Muscle layer of duodenum (tissue), 2 donors: ENCODE data around the gene GSX2.

Experiments used
- H3K27ac ChIP-seq: one replicate; pipeline ENCODE4 v1.7.0; 2013; ENCODE audit warnings: mild to moderate bottlenecking, low read length
- H3K27me3 ChIP-seq: one replicate; pipeline ENCODE4 v1.7.0; 2013; ENCODE audit warnings: low read depth, mild to moderate bottlenecking, control low read depth, low read length
- H3K36me3 ChIP-seq, 2 donors: one replicate each; pipeline ENCODE4 v1.7.0; 2013; ENCODE audit warnings: low read length in 2 of 2, control low read depth in 1 of 2, mild to moderate bottlenecking in 1 of 2; ENCODE audit not compliant: insufficient read depth in 2 of 2, control insufficient read depth in 1 of 2
- H3K4me1 ChIP-seq, 2 donors: one replicate each; pipeline ENCODE4 v1.7.0; 2013; ENCODE audit warnings: low read length in 2 of 2, mild to moderate bottlenecking in 2 of 2, control low read depth in 1 of 2, moderate library complexity in 1 of 2; ENCODE audit not compliant: insufficient read depth in 2 of 2, control insufficient read depth in 1 of 2
- H3K4me3 ChIP-seq, 2 donors: one replicate each; pipeline ENCODE4 v1.7.0; 2013; ENCODE audit warnings: low read length in 2 of 2, low read depth in 1 of 2, mild to moderate bottlenecking in 1 of 2
- H3K9me3 ChIP-seq, 2 donors: one replicate each; pipeline ENCODE4 v1.7.0; 2013; ENCODE audit warnings: low read length in 2 of 2, control low read depth in 1 of 2, mild to moderate bottlenecking in 1 of 2; ENCODE audit not compliant: control insufficient read depth in 1 of 2
- donor health status: healthy.

Gene GSX2

DNA sequence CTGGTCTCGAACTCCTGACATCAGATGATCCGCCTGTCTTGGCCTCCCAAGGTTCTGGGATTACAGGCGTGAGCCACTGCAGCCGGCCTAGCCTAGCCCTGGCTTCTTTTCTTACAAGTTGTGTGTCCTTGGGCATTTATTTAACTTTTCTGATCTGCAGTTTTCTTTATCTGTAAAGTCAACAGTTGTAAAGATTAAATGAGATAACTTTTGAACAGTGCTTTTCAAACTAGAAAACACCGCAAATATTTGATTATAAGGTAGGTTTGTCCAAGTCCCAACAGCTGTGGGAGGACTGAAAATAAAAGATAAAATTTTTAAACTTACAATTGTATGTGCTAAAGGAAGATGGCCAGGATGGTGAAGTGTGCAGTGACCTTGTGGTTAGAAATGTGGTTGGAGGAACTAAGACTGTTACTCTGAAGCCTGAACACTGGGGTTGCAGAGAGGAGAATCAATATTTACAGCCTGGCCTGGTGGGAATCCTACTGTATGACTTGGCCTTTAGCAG, 44.8 kb downstream of the GSX2 start:
- Histone ChIP-seq H3K36me3 (no peaks in the 10 kb centered on the region), H3K27ac (no peak overlapping the region), H3K4me3 (no peak overlapping the region), H3K9me3 (peaks cover 0 to 4% of the 10 kb centered on the region in 2 donors), H3K4me1 (no peaks in the 10 kb centered on the region), H3K27me3 (no peaks in the 10 kb centered on the region)

DNA sequence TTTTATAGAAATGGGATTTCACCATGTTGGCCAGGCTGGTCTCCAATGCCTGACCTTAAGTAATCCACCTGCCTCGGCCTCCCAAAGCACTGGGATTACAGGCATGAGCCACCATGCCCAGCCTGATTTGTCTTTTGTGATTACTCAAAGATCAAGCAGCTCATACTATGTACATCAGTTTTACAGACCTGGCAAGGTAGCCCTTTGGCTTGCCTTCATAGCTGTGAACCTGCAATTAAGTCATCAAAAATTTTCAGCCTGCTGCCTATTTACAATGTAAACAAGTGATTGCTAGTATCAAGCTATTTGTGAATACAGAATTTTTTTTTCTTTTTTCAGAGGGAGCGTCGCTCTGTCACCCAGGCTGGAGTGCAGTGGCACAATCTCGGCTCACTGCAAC, 46.2 kb downstream of the GSX2 start:
- no peaks in the 10 kb centered on the region for H3K4me1 ChIP-seq
- peaks cover 0 to 4% of the 10 kb centered on the region in 2 donors for H3K9me3 ChIP-seq
- H3K27ac ChIP-seq: no peak overlapping the region
- H3K4me3 ChIP-seq: no peak overlapping the region
- H3K27me3 ChIP-seq: no peaks in the 10 kb centered on the region
- H3K36me3 ChIP-seq: no peaks in the 10 kb centered on the region

DNA sequence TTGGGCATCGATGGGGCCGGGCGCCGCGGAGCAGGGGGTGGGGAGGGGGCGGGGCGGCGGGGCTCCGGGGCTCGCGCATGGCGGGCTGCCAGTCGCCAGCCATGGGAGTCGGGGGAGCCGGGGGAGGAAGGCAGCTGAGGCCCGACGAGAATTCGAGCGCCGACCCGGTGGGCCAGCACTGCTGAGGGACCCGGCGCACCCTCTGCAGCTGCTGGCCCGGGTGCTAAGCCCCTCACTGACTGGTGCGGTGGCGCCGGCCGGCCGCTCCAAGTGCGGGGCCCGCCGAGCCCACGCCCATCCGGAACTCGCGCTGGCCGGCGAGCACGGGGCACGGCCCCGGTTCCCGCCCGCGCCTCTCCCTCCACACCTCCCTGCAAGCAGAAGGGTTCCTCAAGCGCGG, 49.4 kb downstream of the GSX2 start:
- H3K4me1 ChIP-seq: no peaks in the 10 kb centered on the region
- no peak overlapping the region for H3K4me3 ChIP-seq
- no peaks in the 10 kb centered on the region for H3K36me3 ChIP-seq
- peaks cover 0 to 4% of the 10 kb centered on the region in 2 donors for H3K9me3 ChIP-seq
- no peaks in the 10 kb centered on the region for H3K27me3 ChIP-seq
- H3K27ac ChIP-seq: no peak overlapping the region
